ENCODE data around the gene DNAJC13.

DNAJC13 gene

GRCh38 chr3:132433121-132433520, 15.8 kb downstream of the DNAJC13 start:
- Histone ChIP-seq H3K4me2 (ENCODE audit: low read depth, low read length) (no peak overlapping the region), H3K79me2 (ENCODE audit: low read length) (peaks cover 59% of the 10 kb centered on the region)
- TF ChIP-seq EZH2 (optimal IDR thresholded peaks at IDR 0.05; ENCODE audit: low read depth, low read length) (no peak), EZH2phosphoT487 (IDR thresholded peaks at IDR 0.05; ENCODE audit: low read length) (no peak)
- TF ChIP-seq, protein P1, sequence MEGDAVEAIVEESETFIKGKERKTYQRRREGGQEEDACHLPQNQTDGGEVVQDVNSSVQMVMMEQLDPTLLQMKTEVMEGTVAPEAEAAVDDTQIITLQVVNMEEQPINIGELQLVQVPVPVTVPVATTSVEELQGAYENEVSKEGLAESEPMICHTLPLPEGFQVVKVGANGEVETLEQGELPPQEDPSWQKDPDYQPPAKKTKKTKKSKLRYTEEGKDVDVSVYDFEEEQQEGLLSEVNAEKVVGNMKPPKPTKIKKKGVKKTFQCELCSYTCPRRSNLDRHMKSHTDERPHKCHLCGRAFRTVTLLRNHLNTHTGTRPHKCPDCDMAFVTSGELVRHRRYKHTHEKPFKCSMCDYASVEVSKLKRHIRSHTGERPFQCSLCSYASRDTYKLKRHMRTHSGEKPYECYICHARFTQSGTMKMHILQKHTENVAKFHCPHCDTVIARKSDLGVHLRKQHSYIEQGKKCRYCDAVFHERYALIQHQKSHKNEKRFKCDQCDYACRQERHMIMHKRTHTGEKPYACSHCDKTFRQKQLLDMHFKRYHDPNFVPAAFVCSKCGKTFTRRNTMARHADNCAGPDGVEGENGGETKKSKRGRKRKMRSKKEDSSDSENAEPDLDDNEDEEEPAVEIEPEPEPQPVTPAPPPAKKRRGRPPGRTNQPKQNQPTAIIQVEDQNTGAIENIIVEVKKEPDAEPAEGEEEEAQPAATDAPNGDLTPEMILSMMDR (IDR thresholded peaks at IDR 0.05; ENCODE audit: low read length) = no peak

GRCh38 chr3:132435224-132435910, 18.1 kb downstream of the DNAJC13 start:
- no peak overlapping the region for H3K4me2 ChIP-seq (ENCODE audit: low read depth, low read length)

More at GRCh38 chr3:132433121-132433520, 15.8 kb downstream of the DNAJC13 start:
- no peaks in the 10 kb centered on the region for H3K4me1 ChIP-seq (ENCODE audit: low read length)
- DNase-seq = no peak
- H3K36me3 ChIP-seq (replicated peaks; ENCODE audit: insufficient read depth, low read length) = no peaks in the 10 kb centered on the region
- H3K9me2 ChIP-seq (replicated peaks; ENCODE audit: insufficient read depth, low read length) = no peaks in the 10 kb centered on the region
- H3K27ac ChIP-seq (ENCODE audit: low read length) = no peak overlapping the region
- H3K9ac ChIP-seq (ENCODE audit: low read length) = no peak overlapping the region
- H3K4me3 ChIP-seq (ENCODE audit: low read length) = no peak overlapping the region
- H3K27me3 ChIP-seq (replicated peaks; ENCODE audit: insufficient read depth, low read length) = no peaks in the 10 kb centered on the region
- no peaks in the 10 kb centered on the region for H3K9me3 ChIP-seq (replicated peaks; ENCODE audit: insufficient read depth, low read length)
- H4K20me1 ChIP-seq (ENCODE audit: insufficient read depth, low read length) = no peaks in the 10 kb centered on the region
- no peak overlapping the region for H2AFZ ChIP-seq (ENCODE audit: low read length)
- no peaks in the 10 kb centered on the region for H3F3A ChIP-seq (ENCODE audit: insufficient read depth, low read length)

DNA sequence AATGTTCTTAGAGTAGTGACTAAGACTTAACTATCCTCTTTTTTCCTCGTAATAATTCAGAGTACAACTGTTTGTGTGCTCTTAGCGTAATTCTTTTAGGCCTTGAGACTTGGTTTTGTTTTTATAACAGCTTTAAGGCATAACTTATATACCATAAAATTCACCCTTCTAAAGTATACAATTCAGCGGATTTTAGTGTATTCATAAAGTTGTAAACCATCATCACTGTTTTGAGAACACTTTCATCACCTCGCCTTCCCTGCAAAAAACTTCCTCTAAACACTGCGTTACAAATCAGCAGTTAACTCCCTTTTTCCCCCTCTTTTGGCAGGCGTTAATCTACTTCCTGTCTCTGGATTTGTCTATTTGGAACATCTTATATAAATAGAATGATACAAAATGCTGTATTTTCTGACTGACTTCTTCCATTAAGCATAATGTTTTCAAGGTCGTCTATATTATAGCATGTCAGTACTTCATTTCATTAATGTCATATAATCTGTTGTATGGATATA, 18.7 kb downstream of the DNAJC13 start:
- TF ChIP-seq EZH2phosphoT487 (IDR thresholded peaks at IDR 0.05; ENCODE audit: low read length) (no peak), EZH2 (optimal IDR thresholded peaks at IDR 0.05; ENCODE audit: low read depth, low read length) (no peak)
- TF ChIP-seq, protein P1 (IDR thresholded peaks at IDR 0.05; ENCODE audit: low read length) = no peak
- H3K4me3 ChIP-seq (ENCODE audit: low read length) = no peak overlapping the region
- H3K9ac ChIP-seq (ENCODE audit: low read length) = no peak overlapping the region
- H3K4me2 ChIP-seq (ENCODE audit: low read depth, low read length) = no peak overlapping the region
- H3K27me3 ChIP-seq (replicated peaks; ENCODE audit: insufficient read depth, low read length) = no peaks in the 10 kb centered on the region
- no peaks in the 10 kb centered on the region for H3K9me3 ChIP-seq (replicated peaks; ENCODE audit: insufficient read depth, low read length)
- no peaks in the 10 kb centered on the region for H3K9me2 ChIP-seq (replicated peaks; ENCODE audit: insufficient read depth, low read length)
- H2AFZ ChIP-seq (ENCODE audit: low read length) = no peak overlapping the region
- H3K4me1 ChIP-seq (ENCODE audit: low read length) = no peaks in the 10 kb centered on the region
- H4K20me1 ChIP-seq (ENCODE audit: insufficient read depth, low read length) = no peaks in the 10 kb centered on the region
- no peaks in the 10 kb centered on the region for H3K36me3 ChIP-seq (replicated peaks; ENCODE audit: insufficient read depth, low read length)
- H3K27ac ChIP-seq (ENCODE audit: low read length) = no peak overlapping the region
- H3K79me2 ChIP-seq (ENCODE audit: low read length) = peaks cover 57% of the 10 kb centered on the region
- no peak for DNase-seq
- no peaks in the 10 kb centered on the region for H3F3A ChIP-seq (ENCODE audit: insufficient read depth, low read length)

More at GRCh38 chr3:132435224-132435910, 18.1 kb downstream of the DNAJC13 start:
- Histone ChIP-seq H3K4me1 (ENCODE audit: low read length) (no peaks in the 10 kb centered on the region), H4K20me1 (ENCODE audit: insufficient read depth, low read length) (no peaks in the 10 kb centered on the region), H3K9me2 (replicated peaks; ENCODE audit: insufficient read depth, low read length) (no peaks in the 10 kb centered on the region), H3K27me3 (replicated peaks; ENCODE audit: insufficient read depth, low read length) (no peaks in the 10 kb centered on the region), H3K79me2 (ENCODE audit: low read length) (peaks cover 57% of the 10 kb centered on the region), H3K4me3 (ENCODE audit: low read length) (no peak overlapping the region), H3K36me3 (replicated peaks; ENCODE audit: insufficient read depth, low read length) (no peaks in the 10 kb centered on the region), H3K9me3 (replicated peaks; ENCODE audit: insufficient read depth, low read length) (no peaks in the 10 kb centered on the region), H2AFZ (ENCODE audit: low read length) (no peak overlapping the region), H3K27ac (ENCODE audit: low read length) (no peak overlapping the region), H3F3A (ENCODE audit: insufficient read depth, low read length) (no peaks in the 10 kb centered on the region), H3K9ac (ENCODE audit: low read length) (no peak overlapping the region)
- no peak for DNase-seq
- TF ChIP-seq, protein P1 (IDR thresholded peaks at IDR 0.05; ENCODE audit: low read length) = no peak
- TF ChIP-seq EZH2phosphoT487 (IDR thresholded peaks at IDR 0.05; ENCODE audit: low read length) (no peak), EZH2 (optimal IDR thresholded peaks at IDR 0.05; ENCODE audit: low read depth, low read length) (no peak)
